HG03064 (cell line): ENCODE measurements around the gene MGLL.

Experiments used
- ATAC-seq: cut with Tn5 transposase; IDR thresholded peaks from one replicate; pipeline ENCODE4 v1.9.1; 2021; ENCODE audit warnings: low read depth; ENCODE audit not compliant: unreplicated experiment

Gene MGLL

GRCh38 chr3:127730666-127731295 is 91.5 kb downstream of the MGLL start:
- no peak for ATAC-seq

GRCh38 chr3:127730171-127730570 is 92.1 kb downstream of the MGLL start:
- ATAC-seq: no peak

GRCh38 chr3:127729556-127730056 is 92.7 kb downstream of the MGLL start:
- no peak for ATAC-seq

- no peak for ATAC-seq
Observed at GRCh38 chr3:127728417-127729015, 93.8 kb downstream of the MGLL start.

GRCh38 chr3:127726894-127727293 is 95.4 kb downstream of the MGLL start:
- no peak for ATAC-seq

GRCh38 chr3:127723011-127723567 is 99.2 kb downstream of the MGLL start:
- ATAC-seq: no peak

- no peak for ATAC-seq
Observed at GRCh38 chr3:127722091-127722784, 100.1 kb downstream of the MGLL start.

GRCh38 chr3:127720985-127721935 is 101.1 kb downstream of the MGLL start:
- ATAC-seq: no peak

GRCh38 chr3:127720161-127720823 is 102.0 kb downstream of the MGLL start:
- no peak for ATAC-seq

GRCh38 chr3:127719369-127719768 is 102.9 kb downstream of the MGLL start:
- ATAC-seq: no peak

- ATAC-seq: no peak
Observed at GRCh38 chr3:127718916-127719290, 103.4 kb downstream of the MGLL start.

GRCh38 chr3:127718245-127718915 is 103.9 kb downstream of the MGLL start:
- no peak for ATAC-seq

- no peak for ATAC-seq
Observed at GRCh38 chr3:127717357-127718244, 104.7 kb downstream of the MGLL start.

GRCh38 chr3:127716384-127716783 is 105.9 kb downstream of the MGLL start:
- ATAC-seq: no peak

- no peak for ATAC-seq
Observed at GRCh38 chr3:127715532-127715931, 106.8 kb downstream of the MGLL start.

GRCh38 chr3:127714866-127715265 is 107.4 kb downstream of the MGLL start:
- no peak for ATAC-seq

GRCh38 chr3:127714125-127714571 is 108.2 kb downstream of the MGLL start:
- ATAC-seq: no peak
